Stimulated activated CD4-positive, alpha-beta T cell treated with anti-CD3 and anti-CD28 coated beads, Interleukin-2, amount 100 ng/mL, for 48 hours (primary cell): Measurements from ENCODE around the gene MPHOSPH10.
A peak's percentile ranks its signal among the peaks of the same experiment; 100 is the strongest.
"Not testable (repeated sequence)": the region's sequence is repeated elsewhere in the genome, so short reads cannot be mapped to it uniquely, and the experiment has no call there.

Experiments used
- DNase-seq, 2 donors: peaks; one replicate each; pipeline ENCODE4 v3.0.0-alpha.2; 2020

The MPHOSPH10 gene

DNA sequence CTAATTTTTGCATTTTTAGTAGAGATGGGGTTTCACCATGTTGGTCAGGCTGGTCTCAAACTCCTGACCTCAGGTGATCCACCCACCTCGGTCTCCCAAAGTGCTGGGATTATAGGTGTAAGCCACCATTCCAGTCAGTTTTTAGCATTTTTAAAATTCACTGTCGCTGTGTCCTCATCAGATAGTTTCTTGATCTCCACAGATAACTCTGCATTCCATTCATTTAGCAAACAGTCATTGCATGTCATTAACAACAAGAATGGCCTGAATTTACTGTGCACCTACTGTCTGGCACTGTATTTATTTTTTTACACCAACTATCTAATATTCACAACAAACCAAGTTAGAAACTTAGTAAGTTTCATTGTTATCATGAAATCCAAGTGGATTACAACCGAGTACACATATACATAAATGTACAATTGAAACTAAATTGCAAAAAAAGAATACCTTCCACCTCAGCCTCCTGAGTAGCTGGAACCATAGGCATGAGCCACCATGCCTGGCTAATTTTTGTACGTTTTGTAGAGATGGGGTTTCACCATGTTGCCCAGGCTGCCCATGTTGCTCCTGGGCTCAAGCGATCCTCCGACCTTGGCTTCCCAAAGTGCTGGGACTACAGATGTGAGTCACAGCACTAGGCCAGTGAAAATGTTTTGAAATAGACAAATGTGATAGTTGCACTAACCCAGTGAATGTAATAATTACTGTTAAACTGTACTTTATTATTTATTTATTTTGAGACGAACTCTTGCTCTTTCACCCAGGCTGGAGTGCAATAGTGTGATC is 4.7 kb upstream of the MPHOSPH10 start:
- DNase-seq: no peak

DNA sequence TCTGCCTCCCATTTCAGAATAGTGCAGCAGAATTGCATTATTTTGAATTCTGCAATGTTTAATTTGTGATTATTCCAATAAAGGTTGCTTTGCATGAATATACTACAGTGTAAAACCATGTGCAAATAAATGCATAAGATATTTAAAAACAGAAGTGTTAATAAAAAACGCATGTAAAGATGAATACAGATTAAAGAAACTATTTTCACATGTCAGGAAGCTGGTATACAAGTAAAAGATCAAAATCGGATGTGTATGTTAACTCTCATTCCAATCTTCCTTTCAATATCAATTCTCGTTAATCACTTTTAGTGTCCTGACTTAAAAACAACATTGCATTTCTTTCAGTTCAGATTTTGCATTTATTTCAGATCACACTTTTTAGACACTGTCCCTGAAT is 3.5 kb upstream of the MPHOSPH10 start:
- no peak for DNase-seq

DNA sequence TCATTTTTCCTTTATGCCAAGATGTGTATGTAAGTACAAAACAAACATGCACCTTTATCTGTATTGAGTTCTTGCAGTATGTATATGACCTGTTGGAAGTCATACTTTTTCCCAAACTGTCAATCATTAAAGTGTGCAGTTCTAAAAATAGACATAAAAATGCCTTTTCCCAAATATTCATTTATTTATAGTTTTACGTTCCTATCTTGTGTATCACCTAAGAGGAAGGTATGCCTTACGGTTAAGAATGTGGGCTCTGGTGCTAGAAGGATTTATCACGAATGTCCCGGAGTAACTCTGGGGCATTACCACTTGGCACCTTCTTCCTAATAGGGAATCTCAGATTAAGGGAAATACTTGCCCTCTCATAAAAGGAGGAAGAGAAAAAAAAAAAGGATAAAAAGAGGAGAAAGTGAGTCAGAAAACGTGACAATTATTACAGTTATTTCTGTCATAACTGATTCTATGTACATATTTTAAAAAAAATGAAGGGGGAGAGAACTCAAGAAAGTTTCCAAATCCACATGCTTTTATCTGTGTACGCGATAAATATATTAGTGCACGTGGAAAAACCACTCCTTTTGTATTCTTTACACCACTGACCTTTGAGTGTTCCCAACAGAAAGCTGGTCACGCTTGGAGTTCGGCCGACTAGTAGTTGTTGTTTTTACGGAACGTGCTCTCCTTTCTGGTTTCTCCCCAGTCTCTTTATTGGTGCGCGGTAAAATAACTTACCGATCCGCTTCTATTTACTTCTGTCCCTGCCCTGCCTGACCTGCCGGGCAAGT is 1.1 kb upstream of the MPHOSPH10 start:
- DNase-seq: no peak

GRCh38 chr2:71129902-71130151 is 607 bp upstream of the MPHOSPH10 start:
- no peak for DNase-seq

DNA sequence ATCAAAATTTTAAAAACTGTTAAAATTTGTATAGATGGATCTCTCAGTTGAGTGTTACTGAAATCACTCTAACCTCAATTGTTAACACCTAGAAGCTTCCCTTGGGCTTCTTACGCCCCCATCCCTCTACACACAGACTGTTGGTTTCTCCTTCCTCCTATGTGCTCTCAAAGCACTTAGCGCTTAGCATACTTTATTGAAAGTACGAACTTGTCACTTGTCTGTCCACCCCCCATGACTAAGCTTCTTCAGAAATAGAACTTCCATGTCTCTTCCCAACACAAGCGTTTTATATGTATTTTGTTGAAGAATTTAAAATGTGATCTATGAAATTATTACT is 441 bp downstream of the MPHOSPH10 start:
- DNase-seq: no peak

DNA sequence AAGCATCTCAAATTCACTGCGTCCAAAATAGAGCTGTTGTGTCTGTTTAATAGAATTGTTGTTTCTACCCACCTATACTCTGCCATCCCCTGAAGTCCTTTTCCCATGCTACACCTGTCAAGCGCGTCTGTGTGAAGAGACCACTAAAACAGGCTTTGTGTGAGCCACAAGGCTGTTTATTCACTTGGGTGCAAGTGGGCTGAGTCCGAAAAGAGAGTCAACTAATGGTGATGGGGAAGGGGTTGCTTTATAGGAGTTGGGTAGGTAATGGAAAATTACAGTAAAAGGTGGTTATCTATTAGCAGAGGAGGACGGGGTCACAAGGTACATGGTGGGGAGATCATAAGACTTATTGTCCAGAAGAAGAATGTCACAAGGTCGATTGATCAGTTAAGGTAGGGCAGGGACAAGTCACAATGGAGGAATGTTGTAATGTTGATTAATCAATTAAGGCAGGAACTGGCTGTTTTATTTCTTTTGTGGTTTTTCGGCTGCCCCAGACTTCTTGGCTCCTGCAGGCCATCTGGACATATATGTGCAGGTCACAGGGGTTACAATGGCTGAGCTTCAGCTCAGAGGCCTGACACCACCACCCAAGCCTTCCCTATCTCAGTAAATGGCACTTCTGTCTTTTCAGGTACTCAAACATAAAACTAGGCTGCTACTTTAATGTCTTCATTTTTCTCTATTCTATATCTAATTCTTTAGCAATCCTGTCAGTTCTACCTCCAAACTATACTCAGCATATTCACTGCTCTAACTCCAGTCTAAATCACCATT is 1.1 kb downstream of the MPHOSPH10 start:
- DNase-seq: not testable (repeated sequence)

- DNase-seq: no peak
Measured at GRCh38 chr2:71133603-71134002, 3.2 kb downstream of the MPHOSPH10 start.

DNA sequence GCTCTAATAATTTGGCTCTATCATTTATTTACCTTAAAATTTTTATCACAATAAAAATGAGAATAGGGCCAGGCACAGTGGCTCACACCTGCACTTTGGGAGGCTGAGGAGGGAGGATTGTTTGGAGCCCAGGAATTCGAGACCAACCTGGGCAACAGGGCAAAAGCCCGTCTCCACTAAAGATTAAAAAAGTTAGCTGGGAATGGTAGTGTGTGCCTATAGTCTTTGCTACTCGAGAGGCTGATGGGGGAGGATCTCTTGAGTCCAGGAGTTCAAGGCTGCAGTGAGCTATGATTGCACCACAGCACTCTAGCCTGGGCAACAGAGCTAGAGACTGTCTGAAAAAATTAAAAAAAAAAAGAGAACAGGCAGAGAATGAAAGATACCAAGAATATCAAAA is 5.7 kb downstream of the MPHOSPH10 start:
- no peak for DNase-seq

DNA sequence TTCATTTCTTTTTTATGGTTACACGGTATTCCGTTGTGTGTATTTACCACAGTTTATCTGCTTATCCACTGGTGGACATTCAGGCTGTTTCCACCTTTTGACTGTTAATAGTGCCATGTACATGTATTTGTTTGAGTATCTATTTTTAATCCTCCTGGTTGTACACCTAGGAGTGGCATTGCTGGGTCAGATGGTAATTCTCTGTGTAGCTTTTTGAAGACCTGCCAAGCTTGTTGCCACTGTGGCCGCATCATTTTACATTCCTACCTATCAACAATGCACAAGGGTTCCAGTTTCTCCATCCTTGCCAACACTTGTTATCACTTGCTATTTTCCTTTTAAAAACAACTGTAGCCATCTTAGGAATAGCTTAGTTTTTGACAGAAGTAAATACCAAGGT is 13.3 kb downstream of the MPHOSPH10 start:
- no peak for DNase-seq

DNA sequence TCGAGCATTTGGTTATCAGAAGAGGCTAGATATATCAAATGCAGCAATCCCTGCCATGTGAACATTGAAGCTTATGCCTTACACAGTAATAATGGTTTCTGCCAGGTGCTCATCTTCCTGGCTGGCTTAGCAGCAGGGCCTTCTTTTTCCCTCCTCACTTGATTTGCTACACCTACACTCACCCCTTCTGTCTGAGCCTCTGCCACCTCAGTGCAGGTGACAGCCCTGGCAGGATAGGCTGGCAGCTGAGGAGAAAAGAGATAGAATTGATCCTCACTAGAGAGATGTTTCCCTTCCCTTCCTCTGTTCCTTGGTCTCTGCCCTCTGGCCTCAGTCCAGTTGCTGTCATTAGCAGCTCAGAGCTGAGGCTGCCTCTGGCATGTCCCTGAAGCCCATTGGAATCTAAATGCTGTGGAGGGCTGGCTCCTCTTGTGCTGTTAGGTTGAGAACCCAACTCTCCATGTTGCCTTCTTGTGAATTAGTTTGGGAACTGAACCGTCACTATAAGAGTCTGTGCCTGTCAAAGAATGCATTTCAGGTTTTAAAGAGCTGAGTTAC is 18.2 kb downstream of the MPHOSPH10 start:
- no peak for DNase-seq

DNA sequence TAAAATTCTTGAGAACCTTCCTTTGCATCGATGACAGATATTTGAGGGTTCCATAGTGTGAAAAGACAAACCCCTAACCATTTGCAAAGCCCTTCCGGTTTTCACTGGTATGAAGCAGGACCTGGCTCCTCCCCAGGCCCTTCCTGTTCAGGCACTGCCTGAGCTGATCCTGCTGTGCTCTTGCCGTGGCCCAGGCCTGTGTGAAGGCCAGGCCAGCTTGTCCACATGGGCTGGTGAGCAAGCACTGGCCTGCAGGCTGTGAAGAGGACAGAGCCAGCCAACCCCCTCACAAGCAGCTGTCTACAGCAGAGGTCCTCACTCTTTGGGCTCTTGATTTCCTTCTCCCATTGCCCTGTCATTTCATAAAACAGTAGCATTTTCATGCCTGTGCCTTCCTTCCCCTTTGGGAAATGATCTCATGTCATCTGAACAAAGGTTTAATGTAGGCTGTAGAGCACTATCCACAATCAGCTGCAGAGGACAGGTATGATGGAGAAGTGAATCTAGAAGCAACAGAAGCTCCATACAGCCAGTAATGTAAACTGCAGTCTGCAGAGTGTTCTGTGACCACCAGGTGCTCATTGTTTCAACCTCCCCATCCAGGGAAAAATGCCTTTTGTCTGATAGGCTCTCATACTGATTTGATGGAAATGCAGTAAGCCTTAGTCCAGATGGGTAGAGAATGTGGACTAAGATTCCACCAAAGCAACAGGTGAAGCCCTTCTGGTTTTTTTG is 19.8 kb downstream of the MPHOSPH10 start:
- DNase-seq: no peak

- DNase-seq: no peak
Measured at GRCh38 chr2:71151620-71152019, 21.2 kb downstream of the MPHOSPH10 start.

DNA sequence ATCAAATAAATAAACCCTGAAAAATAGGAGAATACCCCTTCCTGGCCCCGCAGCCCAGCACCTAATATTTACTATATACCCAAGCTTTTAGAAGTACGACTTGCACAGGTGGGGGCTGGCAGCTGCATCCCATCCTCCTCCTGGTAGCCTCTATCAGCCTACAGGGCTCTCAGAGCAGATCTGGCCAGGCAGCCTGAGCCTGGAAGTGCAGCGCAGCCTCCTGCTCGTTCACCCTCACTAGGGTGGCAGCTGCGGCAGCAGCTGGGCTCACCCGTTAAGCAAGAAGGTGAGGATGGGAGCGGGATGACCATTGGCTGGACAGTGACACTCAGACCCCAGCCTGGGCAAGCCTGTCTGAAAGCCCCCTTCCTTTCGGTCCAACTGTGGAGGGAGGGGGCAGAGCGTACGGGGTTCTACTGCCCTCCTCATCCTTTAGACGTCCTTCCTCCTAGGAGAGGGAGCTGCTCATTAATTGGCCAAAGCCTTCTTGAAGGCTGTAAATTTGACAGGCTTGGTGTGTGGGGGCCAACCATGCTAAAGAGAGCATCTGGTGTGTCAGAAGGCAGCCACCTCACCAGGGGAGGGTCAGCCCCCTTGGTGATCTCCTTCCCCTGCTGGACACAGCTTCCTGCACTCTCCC is 23.3 kb downstream of the MPHOSPH10 start:
- no peak for DNase-seq

- no peak for DNase-seq
Measured at GRCh38 chr2:71154279-71154678, 23.8 kb downstream of the MPHOSPH10 start.

DNA sequence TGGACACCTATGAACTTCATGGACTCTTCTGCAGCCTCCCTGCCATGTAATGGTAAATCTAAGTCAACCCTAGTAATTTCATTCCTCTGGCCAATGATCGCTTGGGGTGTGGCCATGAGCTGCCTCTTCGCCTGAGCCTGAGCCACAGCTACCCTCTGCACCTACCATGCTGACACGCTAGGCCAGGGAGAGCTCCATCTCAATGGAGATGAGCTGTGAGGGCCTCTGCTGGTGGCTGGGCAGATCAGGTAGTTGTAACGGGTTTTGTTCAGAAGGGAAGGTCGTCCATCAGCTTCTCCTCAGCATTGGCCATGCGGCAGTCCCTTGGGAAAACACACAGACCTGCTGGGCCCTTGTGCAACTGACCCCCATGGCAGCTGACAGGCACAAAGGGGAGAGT is 24.4 kb downstream of the MPHOSPH10 start:
- no peak for DNase-seq

DNA sequence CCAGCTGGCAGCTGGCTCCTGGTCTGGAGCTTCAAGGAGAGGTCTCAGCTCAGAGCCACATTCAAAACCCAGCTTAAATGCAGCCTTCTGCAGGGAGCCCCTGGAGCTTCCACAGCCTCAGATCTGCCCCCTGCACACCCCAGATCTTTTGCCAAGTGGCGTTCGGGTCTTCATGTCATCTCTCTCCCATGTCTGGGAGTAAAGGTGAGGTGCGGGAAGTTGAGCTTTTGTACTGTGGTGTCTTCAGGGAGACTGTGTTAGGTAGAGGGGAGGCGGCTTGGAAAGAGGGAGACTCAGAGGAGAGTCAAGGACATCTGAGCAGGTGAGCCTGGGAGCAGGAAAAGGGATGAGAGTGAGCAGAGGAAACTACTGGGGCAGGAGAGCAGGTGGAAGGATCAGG is 25.4 kb downstream of the MPHOSPH10 start:
- no peak for DNase-seq

DNA sequence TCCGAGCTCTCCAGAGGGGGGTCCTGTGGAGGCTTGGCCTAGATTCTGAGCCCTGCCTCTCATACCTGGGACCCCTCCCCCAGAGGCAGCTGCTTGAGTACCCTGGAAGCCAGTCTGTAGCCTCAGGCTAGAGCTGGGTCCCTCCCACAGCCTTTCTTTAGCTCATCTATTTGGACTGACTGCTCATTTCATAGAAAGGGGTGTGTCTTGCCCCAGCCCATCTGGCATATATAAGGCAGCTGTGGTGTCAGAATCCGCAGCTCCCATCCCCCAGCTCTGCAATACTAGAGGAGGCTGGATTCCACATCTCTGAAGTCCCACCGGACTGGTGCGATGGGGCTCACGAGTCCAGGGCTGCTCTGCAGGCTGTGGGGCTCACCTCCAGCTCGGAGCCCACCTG is 26.1 kb downstream of the MPHOSPH10 start:
- no peak for DNase-seq

DNA sequence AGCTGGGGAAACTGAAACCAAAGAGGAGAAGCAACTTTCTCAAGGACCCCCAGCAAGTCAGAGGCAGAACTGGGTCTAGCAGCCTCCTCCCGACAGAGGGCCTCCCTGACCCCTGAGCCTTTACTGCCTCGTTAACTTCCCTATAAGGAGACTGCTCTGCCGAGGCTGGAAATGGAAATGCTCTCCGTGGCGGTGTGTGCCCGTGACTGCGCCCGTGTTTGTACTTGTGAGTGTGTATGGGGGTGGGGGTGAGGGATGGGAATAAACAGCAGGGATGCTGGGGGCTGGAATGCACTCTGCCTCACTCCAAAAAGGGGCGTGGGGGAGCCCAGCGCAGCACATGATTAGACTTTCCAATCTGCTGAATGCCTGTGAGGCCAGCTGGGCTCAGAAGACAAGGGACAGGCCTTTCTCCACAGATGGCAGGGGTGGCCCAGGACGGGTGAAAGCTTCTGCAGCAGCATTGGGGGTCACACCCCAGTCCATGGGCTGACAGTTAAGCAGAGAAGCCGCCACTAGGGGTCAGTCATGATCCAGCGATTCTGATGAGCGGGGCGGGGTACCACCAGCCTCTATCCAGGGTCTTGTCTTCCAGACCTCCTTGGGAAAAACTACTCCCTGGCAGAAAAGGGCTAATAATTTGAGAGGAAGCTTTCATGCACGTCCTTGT is 26.8 kb downstream of the MPHOSPH10 start:
- DNase-seq: peak; percentile 64 to 67

GRCh38 chr2:71166812-71167211 is 36.4 kb downstream of the MPHOSPH10 start:
- no peak for DNase-seq

DNA sequence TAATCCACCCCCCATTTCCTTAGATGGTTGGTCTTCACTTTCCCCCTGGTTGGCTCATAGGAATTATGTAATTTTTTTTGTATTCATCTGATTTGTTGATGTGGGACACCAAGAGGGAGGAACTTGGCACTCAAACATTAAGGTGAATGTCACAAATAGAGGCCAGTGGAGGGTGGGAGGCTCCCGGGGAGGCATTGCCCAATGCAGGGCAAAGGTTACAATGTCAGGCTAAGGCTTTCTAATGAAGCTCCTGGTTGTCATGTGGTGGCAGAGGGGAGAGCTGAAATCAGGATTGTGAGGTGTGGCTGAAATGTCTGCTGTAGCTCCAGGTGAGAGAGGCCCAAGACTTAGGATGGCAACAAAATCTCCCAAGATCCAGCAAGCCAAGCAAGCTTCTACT is 42.7 kb downstream of the MPHOSPH10 start:
- no peak for DNase-seq

DNA sequence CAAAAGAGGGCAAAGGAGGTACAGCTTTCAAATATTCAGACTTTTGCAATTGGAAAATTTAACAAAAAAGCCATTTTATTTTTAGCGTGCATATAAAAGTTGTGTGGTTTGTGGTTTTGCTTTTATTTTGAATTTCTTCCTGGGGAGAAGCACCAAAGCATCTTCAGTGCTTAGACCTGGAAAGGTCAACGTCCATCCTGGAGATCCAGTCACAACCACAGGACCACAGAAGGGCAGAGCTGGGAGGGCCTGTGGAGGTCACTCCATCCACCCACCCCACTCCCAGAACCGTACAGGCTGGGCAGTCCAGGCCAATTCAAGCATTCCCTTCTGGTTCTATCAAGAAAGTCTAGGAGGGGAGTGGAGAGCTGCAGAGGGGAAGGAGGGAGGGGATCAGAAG is 43.8 kb downstream of the MPHOSPH10 start:
- DNase-seq: no peak

- not testable (repeated sequence) for DNase-seq
Measured at GRCh38 chr2:71178836-71179235, 48.4 kb downstream of the MPHOSPH10 start.
